SHP77 (cell line): Measurements from ENCODE around the gene GNAS-AS1.

Experiments
- DNase-seq, 2 experiments: peaks; one replicate each; lab custom pipeline; 2025; lab: John Stamatoyannopoulos, UW

The GNAS-AS1 gene

DNA sequence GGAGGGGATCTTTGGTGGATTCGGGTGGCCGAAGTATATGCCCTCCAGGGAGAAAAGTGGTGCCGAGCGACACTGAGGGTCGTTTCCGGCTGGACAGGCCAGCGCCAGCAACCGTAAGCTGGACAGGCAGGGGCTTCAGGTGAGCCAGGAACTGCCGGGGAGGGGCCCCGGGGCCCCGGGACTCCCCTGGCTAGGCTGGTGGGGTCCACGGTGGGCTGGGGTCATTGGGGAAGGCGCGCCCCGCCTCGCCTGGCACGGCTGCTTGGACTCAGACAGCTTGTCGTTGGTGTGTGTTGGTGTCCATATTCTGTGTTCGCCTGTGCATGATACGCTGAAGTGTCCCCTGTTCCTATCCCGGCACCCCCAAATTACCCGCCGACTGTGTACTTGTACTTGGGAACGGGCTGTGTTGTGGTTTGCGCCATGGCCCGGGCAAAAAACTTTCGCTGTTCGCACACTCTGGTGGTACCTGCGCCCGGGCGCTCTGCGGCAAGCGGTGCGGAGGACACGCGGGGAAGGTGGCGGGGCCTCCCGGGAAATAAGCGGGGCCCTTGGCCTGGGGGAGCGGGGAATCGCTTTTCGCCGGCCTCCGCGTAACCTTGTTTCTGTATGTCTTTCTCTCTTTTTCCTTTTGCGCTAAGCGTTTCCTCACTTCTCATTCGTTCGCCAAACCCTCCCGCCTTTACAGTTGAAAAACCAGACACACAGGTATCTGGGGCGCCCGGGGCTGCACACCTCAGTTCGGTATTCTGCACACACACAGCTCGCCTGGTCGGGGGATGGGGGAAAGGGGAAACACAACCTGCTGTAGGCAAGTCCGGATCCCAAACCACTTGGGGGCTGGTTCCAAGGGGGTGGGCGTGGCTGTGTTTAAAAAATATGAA is 5.0 kb upstream of the GNAS-AS1 start:
- DNase-seq, result no peak

DNA sequence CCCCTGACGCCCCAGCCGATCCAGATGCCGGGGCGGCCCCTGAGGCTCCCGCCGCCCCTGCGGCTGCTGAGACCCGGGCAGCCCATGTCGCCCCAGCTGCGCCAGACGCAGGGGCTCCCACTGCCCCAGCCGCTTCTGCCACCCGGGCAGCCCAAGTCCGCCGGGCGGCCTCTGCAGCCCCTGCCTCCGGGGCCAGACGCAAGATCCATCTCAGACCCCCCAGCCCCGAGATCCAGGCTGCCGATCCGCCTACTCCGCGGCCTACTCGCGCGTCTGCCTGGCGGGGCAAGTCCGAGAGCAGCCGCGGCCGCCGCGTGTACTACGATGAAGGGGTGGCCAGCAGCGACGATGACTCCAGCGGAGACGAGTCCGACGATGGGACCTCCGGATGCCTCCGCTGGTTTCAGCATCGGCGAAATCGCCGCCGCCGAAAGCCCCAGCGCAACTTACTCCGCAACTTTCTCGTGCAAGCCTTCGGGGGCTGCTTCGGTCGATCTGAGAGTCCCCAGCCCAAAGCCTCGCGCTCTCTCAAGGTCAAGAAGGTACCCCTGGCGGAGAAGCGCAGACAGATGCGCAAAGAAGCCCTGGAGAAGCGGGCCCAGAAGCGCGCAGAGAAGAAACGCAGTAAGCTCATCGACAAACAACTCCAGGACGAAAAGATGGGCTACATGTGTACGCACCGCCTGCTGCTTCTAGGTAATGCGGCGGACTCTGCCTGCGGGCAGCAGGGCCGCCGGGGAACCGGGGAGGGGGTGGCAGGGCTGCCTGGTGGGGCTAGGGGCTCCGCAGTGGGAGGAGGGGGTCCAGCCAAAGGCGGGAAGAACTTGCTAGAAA is 4.2 kb upstream of the GNAS-AS1 start:
- no peak for DNase-seq

DNA sequence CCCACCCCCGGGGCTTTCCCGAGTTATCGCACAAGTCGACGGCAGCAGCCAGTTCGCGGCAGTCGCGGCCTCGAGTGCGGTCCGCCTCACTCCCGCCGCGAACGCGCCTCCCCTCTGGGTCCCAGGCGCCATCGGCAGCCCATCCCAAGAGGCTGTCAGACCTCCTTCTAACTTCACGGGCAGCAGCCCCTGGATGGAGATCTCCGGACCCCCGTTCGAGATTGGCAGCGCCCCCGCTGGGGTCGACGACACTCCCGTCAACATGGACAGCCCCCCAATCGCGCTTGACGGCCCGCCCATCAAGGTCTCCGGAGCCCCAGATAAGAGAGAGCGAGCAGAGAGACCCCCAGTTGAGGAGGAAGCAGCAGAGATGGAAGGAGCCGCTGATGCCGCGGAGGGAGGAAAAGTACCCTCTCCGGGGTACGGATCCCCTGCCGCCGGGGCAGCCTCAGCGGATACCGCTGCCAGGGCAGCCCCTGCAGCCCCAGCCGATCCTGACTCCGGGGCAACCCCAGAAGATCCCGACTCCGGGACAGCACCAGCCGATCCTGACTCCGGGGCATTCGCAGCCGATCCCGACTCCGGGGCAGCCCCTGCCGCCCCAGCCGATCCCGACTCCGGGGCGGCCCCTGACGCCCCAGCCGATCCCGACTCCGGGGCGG is 3.4 kb upstream of the GNAS-AS1 start:
- no peak for DNase-seq

DNA sequence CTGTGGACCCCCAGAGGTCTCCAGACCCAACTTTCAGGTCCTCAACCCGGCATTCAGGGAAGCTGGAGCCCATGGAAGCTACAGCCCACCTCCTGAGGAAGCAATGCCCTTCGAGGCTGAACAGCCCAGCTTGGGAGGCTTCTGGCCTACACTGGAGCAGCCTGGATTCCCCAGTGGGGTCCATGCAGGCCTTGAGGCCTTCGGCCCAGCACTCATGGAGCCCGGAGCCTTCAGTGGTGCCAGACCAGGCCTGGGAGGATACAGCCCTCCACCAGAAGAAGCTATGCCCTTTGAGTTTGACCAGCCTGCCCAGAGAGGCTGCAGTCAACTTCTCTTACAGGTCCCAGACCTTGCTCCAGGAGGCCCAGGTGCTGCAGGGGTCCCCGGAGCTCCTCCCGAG is 2.8 kb upstream of the GNAS-AS1 start:
- DNase-seq, result no peak

DNA sequence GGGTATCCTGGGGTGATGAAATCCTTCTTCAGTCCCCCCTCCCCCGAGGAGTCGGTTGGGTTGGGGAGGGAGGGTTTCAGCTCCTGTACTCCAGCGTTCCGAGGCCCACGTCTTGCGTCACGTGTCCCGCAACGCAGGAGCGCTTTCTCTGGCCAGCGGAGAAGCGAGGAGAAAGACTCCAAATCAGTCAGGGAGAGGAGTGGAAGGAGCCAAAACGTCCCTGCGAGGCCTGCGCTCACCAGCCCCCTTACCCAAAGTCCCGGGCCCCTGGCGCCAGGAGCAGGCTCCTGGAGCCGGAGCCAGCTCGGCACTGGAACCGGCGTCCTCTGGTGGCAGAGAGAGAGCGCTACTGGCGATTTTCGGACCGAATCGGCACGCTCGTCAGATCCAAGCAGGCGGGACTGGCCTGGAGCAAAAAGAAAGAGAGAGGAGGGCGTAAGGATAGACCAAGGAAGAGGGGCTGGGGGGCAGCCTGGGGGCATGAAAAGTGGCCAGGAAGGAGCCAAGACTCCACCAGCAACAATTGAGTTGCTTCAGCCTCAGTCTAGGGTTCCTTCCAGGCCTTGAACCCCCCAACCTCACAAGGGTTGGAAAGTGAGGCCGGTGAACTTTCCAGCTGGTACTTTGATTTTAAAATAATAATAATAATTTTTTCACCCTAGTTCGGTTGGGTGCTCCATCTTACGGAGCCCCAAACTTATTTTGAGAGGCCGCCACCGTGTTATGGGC is 2.0 kb upstream of the GNAS-AS1 start, which contains the start of gene GNAS:
GNAS (plus strand) TSS at position 174 of the 729 bp plus-strand sequence.
- peak; percentile 45 to 59 for DNase-seq

DNA sequence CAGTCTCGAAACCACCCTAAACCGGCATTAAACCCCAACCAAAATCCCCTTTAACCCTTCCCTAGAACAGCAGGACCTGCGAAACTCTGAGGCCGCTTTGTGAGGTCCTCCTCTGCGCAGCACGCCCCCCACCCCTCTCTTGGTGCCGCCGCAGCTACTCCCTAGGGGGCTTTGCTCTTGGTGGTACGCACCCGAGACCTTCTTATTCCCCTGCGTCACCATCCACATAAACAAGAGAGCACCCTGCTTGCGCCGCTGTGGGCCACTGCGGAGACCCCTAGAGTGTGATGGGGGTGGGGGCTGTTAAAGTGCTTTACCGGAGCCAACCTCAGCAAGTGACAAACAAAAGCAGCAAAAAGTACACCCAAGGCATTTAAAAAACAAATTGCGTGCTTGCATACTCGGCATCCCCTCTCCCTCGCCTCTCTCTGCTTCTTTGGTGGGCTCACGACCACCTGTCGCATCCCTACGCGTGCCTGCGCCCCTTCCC is 1.3 kb upstream of the GNAS-AS1 start:
- no peak for DNase-seq

DNA sequence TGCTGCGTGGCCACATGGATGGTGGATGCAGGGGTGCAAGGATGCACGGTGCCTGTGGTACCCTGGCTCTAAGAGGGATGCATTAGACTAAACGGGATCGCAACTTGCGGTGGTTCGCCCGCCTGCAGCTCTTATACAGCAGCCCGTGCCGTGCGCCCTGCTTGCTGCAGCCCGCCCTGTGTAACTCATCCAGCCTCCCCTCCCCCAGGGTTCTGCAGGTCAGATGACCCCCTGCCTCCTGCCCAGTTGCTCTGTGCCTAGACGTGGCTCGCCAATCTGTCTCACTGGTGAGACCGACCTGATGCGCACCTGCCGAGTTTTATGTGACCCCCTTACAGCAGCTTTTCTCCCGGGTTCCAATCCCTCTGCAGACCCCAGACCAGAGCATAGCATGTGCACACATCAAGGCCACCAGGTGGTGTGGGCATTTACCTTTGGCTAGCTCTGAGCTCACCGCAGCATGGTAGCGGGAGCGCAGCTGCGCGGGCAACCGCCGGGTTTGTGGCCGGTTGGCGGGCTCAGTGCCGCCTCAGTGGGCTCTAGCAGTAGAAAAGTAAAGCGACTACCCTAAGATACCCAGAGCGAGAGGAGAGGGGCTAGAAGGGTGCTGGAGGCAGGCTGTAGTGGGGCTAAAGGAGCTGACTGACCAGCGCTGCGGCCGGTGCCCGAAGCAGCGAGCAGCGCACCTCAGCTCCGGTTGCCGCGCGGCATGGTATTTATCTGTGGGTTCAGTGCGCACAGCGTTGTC is 693 bp upstream of the GNAS-AS1 start:
- no peak for DNase-seq

DNA sequence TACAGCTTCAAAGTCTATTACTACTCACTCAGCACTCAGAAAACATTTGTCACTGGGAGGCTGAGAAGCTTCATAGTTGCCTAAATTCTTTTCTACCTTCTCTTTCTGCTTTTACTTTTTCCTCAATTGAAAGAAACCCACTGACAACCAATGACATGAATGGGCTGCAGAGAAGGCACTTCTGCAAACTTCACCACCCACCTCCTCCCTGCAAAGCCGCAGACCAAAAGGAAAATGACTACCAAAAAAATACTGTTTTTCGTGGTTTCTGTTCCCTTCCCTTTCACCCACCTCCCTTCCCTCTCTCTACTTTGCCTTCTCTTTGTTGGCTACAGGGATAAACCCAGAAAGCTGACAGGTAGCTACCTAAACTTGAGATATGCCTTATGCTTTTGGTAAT is 3.2 kb downstream of the GNAS-AS1 start:
- DNase-seq, result no peak

DNA sequence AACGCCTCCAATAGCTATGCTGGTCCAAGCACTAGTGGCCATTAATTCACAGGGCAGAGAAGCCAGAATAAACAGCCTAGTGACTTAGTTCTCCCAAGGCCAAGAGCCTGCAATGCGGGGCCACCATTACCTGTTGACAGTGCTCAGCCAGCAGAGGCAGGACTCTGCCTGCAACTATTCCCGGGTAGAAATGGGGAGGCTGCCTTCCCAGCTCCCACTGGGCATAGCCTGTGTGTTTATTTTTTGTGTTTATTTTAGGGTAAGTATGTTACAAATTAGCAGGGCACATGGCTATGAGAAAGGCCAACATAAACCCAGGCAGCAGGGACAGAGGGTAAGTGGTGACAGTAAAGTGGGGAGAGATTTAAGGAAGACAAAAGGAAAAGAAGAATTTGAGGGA is 5.0 kb downstream of the GNAS-AS1 start:
- no peak for DNase-seq

DNA sequence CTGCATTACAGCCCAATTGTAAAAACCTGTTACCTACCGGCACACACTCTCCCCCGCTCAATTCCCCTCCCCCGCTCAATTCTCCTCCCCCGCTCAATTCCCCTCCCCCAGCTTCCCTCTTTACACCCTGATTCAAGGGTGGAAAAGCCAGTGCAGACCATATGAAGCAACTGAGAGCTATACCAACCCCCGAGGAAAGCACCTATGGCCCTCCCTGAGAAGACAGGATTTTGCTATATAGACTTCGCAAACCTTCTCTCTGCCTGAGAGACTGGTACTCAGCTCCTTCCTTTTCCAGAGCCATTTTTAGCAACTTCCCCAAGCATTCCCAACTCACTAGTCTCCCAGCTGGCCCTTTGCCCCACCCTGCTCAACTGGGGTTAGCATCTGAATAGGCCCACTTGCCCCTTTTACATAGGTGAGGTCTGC is 7.6 kb downstream of the GNAS-AS1 start:
- DNase-seq, result no peak

DNA sequence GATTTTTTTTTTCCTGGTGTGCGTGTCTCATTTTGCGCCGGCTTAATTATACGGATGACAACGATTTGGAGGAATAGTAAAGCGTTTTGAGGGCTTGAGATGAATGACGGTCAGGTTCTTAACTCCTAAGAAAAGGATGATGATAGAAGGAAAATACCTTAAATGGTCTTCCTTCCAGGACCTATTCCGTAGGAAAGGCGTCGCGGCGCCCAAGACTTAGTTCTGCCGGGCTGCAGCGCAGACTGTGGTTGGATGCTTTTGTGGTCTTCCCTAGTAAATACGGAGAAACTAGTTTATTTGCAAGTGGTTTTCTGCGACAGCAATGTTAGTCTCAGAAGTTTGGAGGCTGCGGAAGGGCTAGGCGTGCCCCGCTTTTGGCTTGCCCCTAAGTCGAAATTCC is 8.4 kb downstream of the GNAS-AS1 start:
- no peak for DNase-seq

DNA sequence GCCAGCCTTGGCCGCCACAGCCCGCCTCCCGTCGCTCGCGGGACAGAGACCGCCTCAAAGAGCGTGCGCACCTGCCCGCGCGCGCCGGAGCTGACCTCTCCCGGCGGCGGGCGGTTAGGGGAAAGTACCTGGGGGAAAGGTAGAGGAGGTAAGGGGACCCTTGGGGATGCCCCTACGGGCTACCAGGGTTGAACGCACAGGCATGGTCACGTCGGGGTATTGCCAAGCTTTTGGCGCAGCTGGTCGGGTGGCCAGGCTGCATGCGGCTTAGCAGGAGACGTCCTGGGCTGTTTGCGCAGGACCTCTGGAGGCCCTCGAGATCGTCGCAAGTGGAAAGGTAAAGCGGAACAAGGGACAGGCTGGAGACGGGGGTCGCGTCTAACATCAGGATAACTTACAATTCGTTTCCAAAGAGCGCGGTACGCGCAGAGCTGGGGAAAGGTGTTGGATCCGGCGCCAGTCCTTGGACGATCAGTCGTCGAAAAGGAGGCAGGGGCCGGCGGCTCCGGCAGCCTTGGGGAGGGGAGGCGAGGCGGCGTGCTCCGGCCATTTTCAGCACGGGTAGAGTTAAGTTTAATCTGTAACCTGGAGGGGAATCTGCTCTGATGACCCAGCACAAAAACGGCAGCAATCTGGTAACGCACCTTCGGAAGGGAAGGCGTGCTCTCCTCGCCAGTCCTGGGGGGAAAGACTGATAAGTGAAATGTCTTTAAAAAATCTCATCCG is 9.0 kb downstream of the GNAS-AS1 start:
- DNase-seq, result no peak

DNA sequence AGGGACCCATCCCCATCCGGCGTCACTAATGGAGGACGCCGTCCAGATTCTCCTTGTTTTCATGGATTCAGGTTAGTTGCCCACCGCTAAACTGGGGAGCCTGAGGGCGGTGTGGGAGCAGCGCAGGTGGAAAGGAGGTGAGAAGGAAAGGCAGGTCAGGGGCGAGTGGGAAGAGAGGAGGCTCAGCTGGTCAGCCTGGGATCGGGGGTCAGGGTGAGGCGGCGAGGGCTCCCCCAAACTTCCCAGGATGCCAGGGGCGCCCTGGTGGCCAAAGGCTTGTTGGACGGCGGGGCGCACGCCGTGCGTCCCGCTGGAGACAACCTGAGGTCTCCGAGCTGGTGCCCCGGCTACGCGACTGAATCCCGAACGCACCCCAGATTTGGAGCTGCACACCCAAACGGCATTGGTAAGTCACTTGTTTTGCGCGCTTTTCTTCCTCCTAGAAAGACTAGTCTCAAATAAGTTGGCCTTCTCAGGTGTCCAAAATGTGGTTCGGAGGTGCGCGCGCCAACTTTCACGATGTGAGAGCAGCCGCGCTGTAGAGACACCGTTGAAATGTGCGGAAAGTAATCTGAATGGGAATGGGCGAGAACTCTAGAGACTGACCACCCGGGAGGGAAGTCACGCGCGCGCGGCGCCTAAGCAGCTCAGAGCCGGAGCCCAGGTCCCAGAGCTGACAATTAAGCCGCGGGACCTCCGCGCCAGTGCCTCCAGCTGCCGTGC is 9.7 kb downstream of the GNAS-AS1 start:
- no peak for DNase-seq

DNA sequence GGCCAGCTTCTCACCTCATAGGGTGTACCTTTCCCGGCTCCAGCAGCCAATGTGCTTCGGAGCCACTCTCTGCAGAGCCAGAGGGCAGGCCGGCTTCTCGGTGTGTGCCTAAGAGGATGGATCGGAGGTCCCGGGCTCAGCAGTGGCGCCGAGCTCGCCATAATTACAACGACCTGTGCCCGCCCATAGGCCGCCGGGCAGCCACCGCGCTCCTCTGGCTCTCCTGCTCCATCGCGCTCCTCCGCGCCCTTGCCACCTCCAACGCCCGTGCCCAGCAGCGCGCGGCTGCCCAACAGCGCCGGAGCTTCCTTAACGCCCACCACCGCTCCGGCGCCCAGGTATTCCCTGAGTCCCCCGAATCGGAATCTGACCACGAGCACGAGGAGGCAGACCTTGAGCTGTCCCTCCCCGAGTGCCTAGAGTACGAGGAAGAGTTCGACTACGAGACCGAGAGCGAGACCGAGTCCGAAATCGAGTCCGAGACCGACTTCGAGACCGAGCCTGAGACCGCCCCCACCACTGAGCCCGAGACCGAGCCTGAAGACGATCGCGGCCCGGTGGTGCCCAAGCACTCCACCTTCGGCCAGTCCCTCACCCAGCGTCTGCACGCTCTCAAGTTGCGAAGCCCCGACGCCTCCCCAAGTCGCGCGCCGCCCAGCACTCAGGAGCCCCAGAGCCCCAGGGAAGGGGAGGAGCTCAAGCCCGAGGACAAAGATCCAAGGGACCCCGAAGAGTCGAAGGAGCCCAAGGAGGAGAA is 10.5 kb downstream of the GNAS-AS1 start:
- DNase-seq, result no peak

DNA sequence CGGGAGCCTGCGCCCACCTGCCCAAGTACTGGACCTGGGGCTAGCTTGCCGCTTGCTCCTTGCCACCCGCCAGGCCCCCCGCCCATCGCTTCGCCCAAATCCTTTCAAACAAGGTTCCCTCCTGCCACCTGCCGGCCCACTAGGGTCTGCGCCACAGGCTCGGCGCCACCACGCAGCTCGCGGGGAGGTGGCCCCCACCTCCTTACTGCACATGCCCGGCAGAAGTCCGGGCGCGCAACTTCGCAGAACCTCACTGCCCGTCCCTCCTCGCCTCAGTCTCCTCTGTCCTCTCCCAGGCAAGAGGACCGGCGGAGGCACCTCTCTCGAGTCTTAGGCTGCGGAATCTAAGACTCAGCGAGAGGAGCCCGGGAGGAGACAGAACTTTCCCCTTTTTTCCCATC is 11.2 kb downstream of the GNAS-AS1 start:
- peak; percentile 27 to 45 for DNase-seq

DNA sequence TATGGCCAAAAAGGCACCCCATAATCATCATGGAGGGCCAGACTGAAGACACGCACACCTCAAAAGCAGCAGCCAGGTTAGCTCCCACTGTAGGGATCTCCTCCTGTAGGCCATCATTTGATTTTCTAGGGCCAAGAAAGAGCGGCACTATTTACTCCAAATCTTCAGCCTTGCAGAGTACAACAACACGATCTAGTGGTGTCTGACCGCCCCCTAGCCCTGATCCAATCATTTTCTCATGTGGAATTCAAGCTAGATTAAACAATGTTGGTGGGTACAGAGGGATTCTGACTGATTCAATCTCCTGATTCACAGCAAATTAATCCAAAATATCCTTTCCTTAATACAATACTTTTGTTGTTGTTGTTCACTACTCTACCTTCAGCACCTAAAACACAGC is 12.5 kb downstream of the GNAS-AS1 start:
- DNase-seq, result no peak

DNA sequence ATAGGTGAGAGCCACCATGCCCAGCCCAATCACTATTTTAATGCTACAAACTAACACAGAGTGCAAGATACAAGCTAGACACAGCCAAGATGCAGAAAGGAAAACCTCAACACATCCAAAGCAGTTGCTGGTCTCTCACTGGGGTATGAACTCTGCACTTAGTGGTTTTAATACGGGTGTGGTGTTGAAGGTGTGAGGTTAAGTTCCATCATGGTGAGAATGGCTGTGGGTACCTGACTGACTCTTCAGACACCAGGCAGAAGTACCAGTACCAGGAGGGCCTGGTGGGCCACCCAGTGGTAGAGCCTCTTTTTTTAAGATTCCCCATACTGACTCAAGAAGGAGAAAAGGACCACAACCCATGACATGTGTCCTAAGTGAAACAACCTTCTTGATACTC is 13.0 kb downstream of the GNAS-AS1 start:
- DNase-seq, result no peak

DNA sequence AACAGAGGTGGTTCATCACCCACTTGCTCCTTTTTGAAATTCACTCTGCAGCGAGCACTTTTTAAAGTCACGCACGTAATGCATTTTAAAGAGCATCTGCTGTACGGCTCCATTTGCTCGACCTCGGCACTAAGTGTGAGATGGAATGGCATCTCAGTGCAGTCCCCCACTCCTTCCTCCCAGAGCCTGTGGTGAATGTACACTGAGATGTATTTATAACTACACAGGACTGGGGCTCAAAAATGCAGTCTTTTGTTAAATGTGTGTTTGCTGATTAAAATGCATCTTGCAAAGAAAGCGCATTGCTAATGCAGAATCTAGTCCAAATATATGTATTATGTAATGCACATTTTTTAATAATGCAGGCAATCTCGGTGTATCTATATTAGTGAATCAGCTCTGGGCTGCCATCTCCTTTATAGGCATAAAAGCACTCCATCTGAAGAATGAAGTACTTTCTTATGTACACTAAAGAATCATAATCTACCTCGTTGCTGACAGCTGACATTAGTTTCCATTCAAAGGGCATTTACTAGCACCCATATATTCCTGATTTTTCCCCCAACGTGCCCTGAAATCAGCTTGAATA is 14.0 kb downstream of the GNAS-AS1 start:
- no peak for DNase-seq
